ENCODE results near the gene TXNDC17.
"Not testable (repeated sequence)": the region's sequence is repeated elsewhere in the genome, so short reads cannot be mapped to it uniquely, and the experiment has no call there.

TXNDC17 gene

GRCh38 chr17:6638046-6638908 is 2.6 kb upstream of the TXNDC17 start:
- DNase-seq = no peak

DNA sequence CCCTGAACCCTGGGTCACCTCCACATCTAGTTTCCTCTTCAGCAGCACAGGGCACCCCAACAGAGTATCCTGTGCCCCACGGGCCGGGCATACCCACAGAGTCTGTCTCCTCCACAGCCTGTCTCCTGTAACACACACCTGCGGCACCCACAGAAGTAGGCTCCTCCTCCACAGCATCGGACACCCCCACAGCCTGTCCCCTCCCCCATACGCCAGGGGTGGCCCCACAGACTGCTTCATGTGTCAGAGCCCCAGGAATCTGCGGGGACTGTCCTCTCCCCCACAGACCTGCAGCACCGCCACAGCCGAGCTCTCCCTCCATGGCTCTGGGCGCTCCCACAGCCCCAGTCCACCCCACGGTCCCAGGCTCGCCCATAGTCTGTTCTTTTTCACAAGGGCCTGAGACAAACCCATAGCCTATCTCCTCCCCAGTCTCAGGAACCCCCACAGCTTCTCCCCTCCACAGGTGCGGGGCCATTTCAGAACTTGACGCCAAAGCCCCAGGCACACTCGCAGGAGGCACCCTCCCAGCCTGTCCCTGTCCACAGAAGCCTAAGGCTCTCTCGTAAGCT is 1.8 kb upstream of the TXNDC17 start:
- DNase-seq = no peak

DNA sequence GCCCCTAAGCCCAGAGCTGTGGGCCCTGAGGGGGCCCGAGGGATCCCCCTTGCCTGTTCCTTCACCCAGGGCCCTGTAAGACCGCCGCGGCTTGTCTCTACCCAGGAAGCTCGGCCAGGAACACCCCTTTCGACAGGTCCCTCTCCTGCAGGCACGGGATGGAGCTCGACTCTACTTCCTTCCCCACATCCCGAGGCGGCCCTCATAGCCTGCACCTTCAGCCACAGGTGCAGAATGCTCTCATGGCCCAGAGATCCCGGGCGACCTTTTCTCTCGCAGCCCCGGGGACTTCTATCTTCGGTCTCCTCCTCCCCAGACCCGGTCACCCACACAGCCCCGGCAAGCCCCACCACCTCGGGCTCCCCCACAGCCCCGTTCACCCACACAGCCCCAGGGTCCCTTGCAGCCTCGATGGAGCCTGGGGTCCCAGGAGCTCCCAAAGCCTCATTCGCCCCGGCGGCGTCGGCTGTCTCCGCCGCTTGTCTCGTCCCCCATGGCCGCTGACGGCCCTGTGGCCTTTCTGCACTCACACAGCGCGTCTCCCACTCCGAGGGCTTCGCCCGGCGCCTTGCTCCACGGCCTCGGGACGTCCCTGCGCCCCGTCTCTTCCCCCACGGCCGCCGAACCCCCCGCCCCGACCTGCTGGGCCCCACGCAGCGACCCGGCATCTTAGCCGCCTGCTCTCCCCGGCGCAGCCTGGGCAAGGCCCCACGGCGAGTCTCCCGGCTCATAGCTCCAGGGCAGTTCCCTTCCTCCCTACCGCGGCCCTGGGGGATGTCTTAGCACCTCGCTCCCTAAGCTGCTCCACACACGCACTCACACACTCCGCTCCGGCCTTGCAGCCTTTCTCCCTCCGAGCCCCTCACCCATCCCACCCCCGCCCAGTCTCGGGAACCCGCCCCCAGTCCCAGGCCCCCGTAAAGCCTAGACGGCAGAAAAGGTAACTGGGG is 999 bp upstream of the TXNDC17 start:
- DNase-seq = peak; percentile 7

DNA sequence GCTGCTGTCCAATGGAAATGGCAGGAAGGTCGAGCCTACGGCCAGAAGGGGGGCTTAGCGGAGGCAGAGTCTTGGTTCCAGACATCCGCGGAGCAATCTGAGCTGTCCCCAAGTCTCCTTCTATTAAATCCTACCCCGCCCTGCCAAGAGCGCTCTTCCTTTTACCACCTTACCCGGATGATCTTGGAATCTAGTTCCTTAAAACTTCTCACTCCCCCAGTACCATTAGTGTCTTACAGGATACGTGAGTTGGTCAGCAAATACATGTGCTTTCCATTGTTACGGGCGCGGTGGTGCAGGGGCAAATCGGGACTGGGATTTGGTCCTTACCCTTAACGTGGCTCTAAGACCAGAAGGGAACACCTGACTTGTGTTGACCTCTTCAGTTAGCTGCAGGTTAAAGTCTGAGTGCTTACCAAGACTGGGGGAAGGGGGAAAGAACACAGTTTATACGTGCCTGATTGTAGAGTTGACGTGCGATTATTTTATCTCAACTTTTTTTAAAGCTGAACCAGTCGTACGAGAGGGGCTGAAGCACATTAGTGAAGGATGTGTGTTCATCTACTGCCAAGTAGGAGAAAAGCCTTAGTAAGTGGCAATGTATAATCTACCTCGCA is 495 bp downstream of the TXNDC17 start:
- DNase-seq = no peak

DNA sequence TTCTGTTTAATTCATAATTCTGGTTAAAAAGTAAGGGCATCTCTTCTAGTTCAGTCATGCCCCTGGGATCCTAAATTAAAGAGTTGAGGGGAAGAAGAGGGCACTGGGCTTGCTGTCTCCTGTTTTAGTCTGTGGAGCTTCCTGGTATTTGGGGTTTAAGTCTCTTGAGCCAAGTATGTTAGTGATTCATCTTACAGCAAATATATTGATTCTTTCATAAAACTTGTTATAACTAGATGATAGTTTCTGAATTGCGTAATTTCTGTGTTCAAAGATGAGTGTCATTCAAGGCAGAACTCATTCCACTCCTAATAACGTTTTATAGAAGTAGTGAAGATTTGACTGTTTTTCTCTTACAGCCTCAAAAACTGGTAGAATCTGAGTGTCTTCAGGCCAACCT is 1.7 kb downstream of the TXNDC17 start:
- DNase-seq = no peak

GRCh38 chr17:6643451-6644125 is 2.7 kb downstream of the TXNDC17 start:
- no peak for DNase-seq

GRCh38 chr17:6648181-6648580 is 7.3 kb downstream of the TXNDC17 start:
- peak; percentile 26 for DNase-seq

- peak; percentile 81 for DNase-seq
Measured at GRCh38 chr17:6651354-6651918, 10.6 kb downstream of the TXNDC17 start, which contains the start of the genes C17orf100 and MED31. C17orf100 (plus strand) TSS chr17:6651762; CDS start chr17:6651914, 152 bp downstream. MED31 (minus strand) TSS chr17:6651605; CDS start chr17:6651528, 77 bp downstream.

GRCh38 chr17:6651919-6652452 is 11.1 kb downstream of the TXNDC17 start:
- no peak for DNase-seq

DNA sequence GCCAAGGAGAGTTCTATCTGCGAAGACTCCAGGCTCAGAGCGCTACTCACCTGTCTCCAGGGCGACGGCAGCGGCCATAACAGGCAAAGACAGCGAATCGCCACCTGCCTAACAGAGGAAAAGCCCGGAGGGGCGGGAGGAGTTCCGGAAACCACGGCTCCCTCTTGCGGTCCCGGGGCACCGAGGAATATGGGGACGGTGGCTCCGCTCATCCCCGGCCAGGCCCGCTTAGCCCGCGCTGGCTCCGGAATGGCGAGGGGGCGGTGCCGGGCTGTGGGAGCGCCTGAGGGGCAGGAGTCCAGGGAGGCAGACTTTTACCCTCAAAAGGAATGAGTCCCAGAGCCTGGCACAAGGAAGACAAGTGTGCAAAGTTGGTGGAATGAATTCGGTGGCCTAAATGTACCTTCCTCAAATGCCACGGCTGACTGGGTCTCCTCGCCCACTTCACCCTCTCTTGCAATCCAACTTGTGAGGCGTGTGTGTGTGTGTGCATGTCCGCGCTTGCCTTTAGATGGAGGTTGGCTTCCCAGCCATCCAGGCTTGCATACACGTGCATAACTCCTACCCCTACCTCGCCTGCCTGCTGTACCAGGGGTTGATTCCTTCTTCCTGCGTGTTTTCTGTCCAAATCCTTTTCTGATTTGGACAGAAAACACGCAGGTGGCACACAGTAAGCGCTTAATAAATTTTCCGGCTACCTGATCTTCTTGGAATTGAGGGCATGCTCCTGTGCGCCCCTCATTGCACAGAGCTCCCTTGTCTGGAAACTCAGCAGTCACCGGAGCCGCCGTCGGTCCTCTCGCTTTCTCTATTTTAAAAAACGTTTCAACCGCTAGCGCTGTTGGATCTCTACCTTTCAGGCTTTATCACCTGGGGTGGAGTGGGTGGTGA is 14.2 kb downstream of the TXNDC17 start:
- DNase-seq = peak; percentile 45

DNA sequence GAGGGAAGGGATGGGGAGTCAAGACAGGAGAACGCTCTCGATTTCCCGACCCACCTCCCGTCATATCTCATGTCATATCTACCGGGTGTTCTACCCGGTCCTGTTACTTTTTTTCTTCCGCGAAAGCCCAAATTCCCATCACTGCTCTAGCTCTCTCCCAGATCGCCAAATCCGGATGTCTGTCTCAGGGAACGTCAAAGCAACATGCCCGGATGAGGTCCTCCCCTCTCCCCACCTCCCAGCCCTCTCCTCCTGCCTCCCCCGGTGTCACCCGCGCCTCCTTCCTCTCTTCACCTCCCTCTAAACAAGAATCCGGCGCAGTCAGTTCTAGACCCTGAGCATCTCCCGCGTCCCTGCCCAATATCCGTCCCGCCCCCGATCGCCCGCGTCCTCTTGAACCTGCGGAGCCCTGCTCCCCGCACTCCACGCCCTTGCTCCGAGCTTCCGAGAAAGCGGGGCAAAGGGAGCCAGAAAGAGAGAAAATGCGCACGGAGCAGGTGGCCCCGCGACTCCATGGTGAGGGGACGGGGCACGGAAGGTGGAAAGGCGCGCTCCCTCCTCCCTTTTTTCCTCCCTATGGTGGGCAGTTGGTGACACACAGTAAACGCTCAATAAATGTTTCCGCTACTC is 15.0 kb downstream of the TXNDC17 start:
- peak; percentile 4 for DNase-seq

DNA sequence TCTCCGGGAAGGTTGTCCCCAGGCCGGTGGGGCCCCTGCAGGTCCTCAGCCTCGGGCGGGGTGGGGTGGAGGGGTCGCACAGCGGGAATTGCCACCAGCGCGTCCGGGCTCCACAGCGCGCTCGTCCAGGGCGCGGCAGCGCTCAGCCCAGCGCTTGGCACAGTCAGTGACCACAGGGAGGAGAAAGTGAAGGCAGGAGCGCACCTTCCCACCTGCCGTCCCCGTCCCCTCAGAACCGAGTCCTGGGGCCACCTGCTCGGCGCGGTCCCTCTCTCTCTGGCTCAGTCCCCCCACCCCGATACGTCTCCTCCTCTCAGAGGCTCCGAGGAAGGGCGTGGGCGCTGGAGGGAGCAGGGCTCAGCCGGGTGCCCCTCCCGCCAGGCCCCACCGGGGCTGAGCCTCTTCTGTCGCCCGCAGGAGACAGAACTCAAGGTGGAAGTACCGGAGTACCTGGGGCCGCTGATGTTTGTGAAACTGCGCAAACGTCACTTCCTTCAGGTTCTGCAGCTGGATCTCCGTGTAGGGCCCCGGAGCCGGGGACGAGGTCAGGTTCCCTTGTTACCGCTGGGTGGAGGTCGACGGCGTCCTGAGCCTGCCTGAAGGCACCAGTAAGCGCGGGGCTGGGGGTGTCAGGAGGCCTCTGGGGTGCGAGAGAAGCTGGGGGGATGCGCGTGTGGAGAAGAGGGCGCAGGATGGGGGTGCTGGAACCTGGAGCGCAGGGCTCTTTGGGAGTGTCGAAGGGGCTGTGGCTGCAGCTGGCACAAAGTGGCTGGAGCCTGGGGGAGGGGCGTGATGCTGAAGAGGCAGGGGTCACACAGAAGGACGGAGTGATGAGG is 16.2 kb downstream of the TXNDC17 start:
- not testable (repeated sequence) for DNase-seq

- DNase-seq = no peak
Measured at GRCh38 chr17:6657633-6658287, 16.9 kb downstream of the TXNDC17 start.

DNA sequence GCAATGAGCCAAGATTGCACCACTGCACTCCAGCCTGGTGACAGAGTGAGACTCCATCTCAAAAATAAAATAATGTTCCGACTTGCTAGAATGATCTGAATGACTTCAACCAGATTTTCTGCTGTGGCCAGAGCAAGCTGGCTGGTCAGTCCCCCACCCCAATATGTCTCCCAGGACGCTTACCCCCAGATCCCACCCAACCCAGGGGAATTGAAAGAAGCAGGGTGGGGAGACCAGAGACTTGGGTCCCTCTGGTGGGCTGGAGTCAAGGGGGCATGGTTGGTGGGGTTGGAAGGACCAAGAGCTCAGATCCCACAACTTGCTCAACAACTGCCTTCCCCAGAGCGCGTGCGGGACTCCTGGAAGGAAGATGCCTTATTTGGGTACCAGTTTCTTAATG is 17.6 kb downstream of the TXNDC17 start:
- DNase-seq = not testable (repeated sequence)

- DNase-seq = no peak
Measured at GRCh38 chr17:6660101-6660500, 19.2 kb downstream of the TXNDC17 start.

GRCh38 chr17:6660805-6661463 is 20.1 kb downstream of the TXNDC17 start:
- DNase-seq = no peak

- DNase-seq = no peak
Measured at GRCh38 chr17:6661464-6661848, 20.6 kb downstream of the TXNDC17 start.

DNA sequence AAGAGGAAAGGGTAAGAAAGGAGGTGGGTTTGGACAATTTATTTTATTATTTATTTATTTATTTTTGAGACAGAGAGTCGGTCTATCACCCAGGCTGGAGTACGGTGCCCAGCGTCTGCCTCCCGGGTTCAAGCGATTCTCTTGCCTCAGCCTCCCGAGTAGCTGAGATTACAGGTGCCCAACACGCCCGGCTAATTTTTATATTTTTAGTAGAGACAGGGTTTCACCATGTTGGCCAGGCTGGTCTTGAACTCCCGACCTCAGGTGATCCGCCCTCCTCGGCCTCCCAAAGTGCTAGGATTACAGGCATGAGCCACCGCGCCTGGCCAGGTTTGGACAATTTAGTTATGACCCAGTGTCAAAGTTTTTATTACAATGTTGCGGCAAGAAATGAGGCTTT is 22.3 kb downstream of the TXNDC17 start:
- not testable (repeated sequence) for DNase-seq

Data from NCI-H1694 treated with DMSO at 0.1 percent for 48 hours (cell line).